ENCODE results near the gene RCSD1.

- no peak for TF ChIP-seq CTCF (IDR thresholded peaks at IDR 0.05)
- no peak for TF ChIP-seq POLR2A (IDR thresholded peaks at IDR 0.05)
These were observed 104.2 kb downstream of the RCSD1 start for GRCh38 chr1:167734227-167734626.

Data from prostate gland (tissue), 2 donors.